ENCODE results near the gene PPP1R12A. TPM values are rescaled to one million over a fixed set of nuclear protein-coding genes. Genes with fewer than 3 reads are reported as not detected.

Gene PPP1R12A
- total RNA-seq, 1 donor from 2014 or later = 86.7 TPM

DNA sequence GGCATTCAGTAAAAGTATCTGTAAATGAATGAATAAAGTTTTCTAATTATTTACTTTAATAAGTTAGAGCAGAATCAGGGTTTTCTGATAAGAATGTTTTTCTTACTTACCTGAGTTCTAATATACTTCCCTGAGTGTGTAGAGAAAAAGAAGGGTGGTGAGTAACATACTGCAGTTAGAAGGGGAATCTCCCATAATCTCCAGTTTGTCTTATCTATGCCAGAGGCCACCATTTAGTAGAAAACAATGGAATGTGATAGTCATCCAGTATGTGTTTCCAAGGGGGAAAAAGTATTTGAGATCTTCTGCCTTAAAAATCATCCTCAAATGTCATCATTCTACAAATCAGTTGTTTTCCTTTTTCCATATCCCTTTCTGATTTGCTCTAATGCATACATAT, 187.6 kb downstream of the PPP1R12A start:
- no peak overlapping the region for H3K27ac Mint-ChIP-seq
- Histone ChIP-seq H3K9ac (no peak overlapping the region), H3K79me2 (ENCODE audit: low read depth) (no peaks in the 10 kb centered on the region), H3K36me3 (no peaks in the 10 kb centered on the region), H3K9me3 (ENCODE audit: low read depth) (no peaks in the 10 kb centered on the region), H3F3A (ENCODE audit: low read depth) (no peaks in the 10 kb centered on the region), H2AFZ (replicated peaks) (no peak overlapping the region), H3K27me3 (no peaks in the 10 kb centered on the region), H3K4me1 (no peaks in the 10 kb centered on the region), H3K4me2 (no peak overlapping the region), H3K27ac (no peak overlapping the region), H3K4me3 (no peak overlapping the region), H4K20me1 (ENCODE audit: low read depth) (no peaks in the 10 kb centered on the region)
- TF ChIP-seq EZH2phosphoT487 (IDR thresholded peaks at IDR 0.05) (no peak), EZH2 (IDR thresholded peaks at IDR 0.05) (no peak)
- TF ChIP-seq, protein P1, sequence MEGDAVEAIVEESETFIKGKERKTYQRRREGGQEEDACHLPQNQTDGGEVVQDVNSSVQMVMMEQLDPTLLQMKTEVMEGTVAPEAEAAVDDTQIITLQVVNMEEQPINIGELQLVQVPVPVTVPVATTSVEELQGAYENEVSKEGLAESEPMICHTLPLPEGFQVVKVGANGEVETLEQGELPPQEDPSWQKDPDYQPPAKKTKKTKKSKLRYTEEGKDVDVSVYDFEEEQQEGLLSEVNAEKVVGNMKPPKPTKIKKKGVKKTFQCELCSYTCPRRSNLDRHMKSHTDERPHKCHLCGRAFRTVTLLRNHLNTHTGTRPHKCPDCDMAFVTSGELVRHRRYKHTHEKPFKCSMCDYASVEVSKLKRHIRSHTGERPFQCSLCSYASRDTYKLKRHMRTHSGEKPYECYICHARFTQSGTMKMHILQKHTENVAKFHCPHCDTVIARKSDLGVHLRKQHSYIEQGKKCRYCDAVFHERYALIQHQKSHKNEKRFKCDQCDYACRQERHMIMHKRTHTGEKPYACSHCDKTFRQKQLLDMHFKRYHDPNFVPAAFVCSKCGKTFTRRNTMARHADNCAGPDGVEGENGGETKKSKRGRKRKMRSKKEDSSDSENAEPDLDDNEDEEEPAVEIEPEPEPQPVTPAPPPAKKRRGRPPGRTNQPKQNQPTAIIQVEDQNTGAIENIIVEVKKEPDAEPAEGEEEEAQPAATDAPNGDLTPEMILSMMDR (IDR thresholded peaks at IDR 0.05) = no peak
- no peaks in the 10 kb centered on the region for H3K4me1 Mint-ChIP-seq
- H3K4me3 Mint-ChIP-seq = no peak overlapping the region
- peaks cover 2% of the 10 kb centered on the region for H3K9me3 Mint-ChIP-seq
- no peak for DNase-seq (ENCODE audit: low spot score)
- no peaks in the 10 kb centered on the region for H3K27me3 Mint-ChIP-seq (ENCODE audit: insufficient read depth, low read depth)
- no peaks in the 10 kb centered on the region for H3K36me3 Mint-ChIP-seq

DNA sequence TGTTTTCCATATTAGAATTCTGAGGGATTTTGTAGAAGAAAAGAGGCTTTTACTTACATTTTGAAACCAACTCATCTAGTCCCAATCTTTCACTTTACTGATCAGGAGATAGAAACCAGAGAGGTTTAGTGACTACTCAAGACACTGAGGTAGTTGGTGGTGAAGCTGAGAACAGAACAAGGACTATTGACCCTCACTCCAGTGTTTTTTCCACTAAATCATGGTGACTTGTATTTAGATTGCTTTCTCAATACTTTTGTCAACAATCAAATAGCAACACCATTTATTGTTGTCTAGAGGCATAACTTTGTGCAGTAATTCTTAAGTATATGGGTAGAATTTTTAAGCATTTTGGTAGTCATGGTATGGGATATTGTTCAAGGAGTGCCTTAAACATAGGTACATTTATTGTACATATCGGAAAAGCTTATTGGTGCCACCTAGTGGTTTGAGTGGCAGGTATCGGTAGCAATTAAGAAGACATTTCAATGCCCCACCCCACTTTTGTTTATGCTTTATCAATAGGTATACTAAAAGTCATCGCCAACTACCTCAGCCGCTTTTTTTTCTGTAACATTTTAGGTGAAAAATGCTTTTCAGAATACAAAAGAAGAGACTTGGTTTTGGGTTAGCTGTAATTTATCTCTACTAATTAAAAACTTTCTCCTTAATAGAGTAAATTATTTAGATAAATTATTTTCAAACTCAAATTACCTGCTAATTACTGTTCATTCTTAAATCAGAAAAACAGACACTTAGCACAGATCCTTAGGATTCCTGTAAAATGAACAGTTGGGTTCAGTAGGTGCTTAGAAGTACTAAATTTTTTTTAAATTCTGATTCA, 196.8 kb downstream of the PPP1R12A start:
- Histone ChIP-seq H3K9ac (no peak overlapping the region), H3K36me3 (no peaks in the 10 kb centered on the region), H3K27me3 (no peaks in the 10 kb centered on the region), H3K4me2 (no peak overlapping the region), H3K27ac (no peak overlapping the region), H3K9me3 (ENCODE audit: low read depth) (no peaks in the 10 kb centered on the region), H3K4me3 (no peak overlapping the region), H3K79me2 (ENCODE audit: low read depth) (no peaks in the 10 kb centered on the region), H4K20me1 (ENCODE audit: low read depth) (no peaks in the 10 kb centered on the region), H2AFZ (replicated peaks) (peak overlapping the region; percentile 90), H3F3A (ENCODE audit: low read depth) (no peaks in the 10 kb centered on the region), H3K4me1 (peaks cover 10% of the 10 kb centered on the region)
- no peak overlapping the region for H3K27ac Mint-ChIP-seq
- no peaks in the 10 kb centered on the region for H3K4me1 Mint-ChIP-seq
- TF ChIP-seq, protein P1 (IDR thresholded peaks at IDR 0.05) = peak; percentile 80
- TF ChIP-seq EZH2phosphoT487 (IDR thresholded peaks at IDR 0.05) = no peak
- TF ChIP-seq EZH2 (IDR thresholded peaks at IDR 0.05) = no peak
- no peak overlapping the region for H3K4me3 Mint-ChIP-seq
- peaks cover 2% of the 10 kb centered on the region for H3K9me3 Mint-ChIP-seq
- H3K36me3 Mint-ChIP-seq = no peaks in the 10 kb centered on the region
- no peaks in the 10 kb centered on the region for H3K27me3 Mint-ChIP-seq (ENCODE audit: insufficient read depth, low read depth)
- DNase-seq (ENCODE audit: low spot score) = peak; percentile 74

DNA sequence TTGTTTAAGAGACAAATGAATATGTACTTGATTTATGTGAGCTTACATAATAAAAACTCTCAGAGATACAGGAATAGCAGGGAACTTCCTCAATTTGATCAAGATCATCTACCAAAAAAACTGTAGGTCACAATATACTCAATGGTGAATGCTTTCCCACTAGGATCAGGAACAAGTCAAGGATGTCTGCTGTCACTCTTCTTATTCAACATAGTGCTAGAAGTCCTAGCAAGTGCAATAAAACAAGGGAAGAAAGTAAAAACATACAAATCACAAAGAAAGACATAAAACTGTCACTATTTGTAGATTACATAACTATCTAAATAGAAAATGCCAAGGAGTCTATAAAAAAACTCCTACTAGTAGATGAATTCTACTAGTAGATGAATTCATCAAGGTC, 202.3 kb downstream of the PPP1R12A start:
- H3K27ac Mint-ChIP-seq = no peak overlapping the region
- H2AFZ ChIP-seq (replicated peaks) = no peak overlapping the region
- H3K4me1 ChIP-seq = peaks cover 11% of the 10 kb centered on the region

More for the DNA sequence above, 202.3 kb downstream of the PPP1R12A start:
- Histone ChIP-seq H3F3A (ENCODE audit: low read depth) (no peaks in the 10 kb centered on the region), H3K36me3 (no peaks in the 10 kb centered on the region), H3K27me3 (no peaks in the 10 kb centered on the region), H3K9ac (no peak overlapping the region), H3K79me2 (ENCODE audit: low read depth) (no peaks in the 10 kb centered on the region), H4K20me1 (ENCODE audit: low read depth) (no peaks in the 10 kb centered on the region), H3K4me3 (no peak overlapping the region), H3K9me3 (ENCODE audit: low read depth) (no peaks in the 10 kb centered on the region), H3K27ac (no peak overlapping the region), H3K4me2 (no peak overlapping the region)
- no peak for DNase-seq (ENCODE audit: low spot score)
- Mint-ChIP-seq H3K4me1 (no peaks in the 10 kb centered on the region), H3K36me3 (no peaks in the 10 kb centered on the region), H3K9me3 (peaks cover 2% of the 10 kb centered on the region), H3K27me3 (ENCODE audit: insufficient read depth, low read depth) (no peaks in the 10 kb centered on the region), H3K4me3 (no peak overlapping the region)
- TF ChIP-seq EZH2 (IDR thresholded peaks at IDR 0.05) (no peak), EZH2phosphoT487 (IDR thresholded peaks at IDR 0.05) (no peak)
- TF ChIP-seq, protein P1 (IDR thresholded peaks at IDR 0.05) = no peak
